CD4-positive, alpha-beta T cell (primary cell): ENCODE results near the gene CHMP3. TPM values are rescaled to one million over a fixed set of nuclear protein-coding genes. Genes with fewer than 3 reads are reported as not detected.

ENCODE experiments used
- ATAC-seq: fragments of 200-7000 bp; cut with Tn5 transposase; one replicate; pipeline ENCODE4 v1.10.0; 2022; ENCODE audit warnings: mild to moderate bottlenecking; ENCODE audit not compliant: poor library complexity
- CTCF ChIA-PET: fragments of 350-600 bp; sonication (Branson Sonifier 250); formaldehyde crosslinking; loops from one replicate; lab custom pipeline; 2021; ENCODE audit warnings: antibody characterized with exemption, inconsistent platforms; lab: Charles Lee
- POLR2A ChIA-PET: fragments of 350-600 bp; sonication (Branson Sonifier 250); formaldehyde crosslinking; loops from one replicate; lab custom pipeline; 2021; ENCODE audit warnings: antibody characterized with exemption, inconsistent platforms; lab: Charles Lee
- DNase-seq, 14 experiments: peaks; one replicate each; pipeline ENCODE4 v3.0.0-alpha.2; 2013 to 2020; ENCODE audit warnings: mixed read lengths in 2 of 14
- H3K27ac ChIP-seq, 2 donors: one replicate each; pipeline versions ENCODE4 v1.5.1 to v1.7.0; 2013; ENCODE audit warnings: low read length in 2 of 2, low read depth in 1 of 2, mild to moderate bottlenecking in 1 of 2
- H3K27me3 ChIP-seq, 2 experiments: 1 replicate in 1 of 2; 2 replicates in 1 of 2; pipeline versions ENCODE4 v1.6.1 to v1.7.0; 2013; ENCODE audit warnings: low read length in 2 of 2, control low read depth in 1 of 2, mild to moderate bottlenecking in 1 of 2, moderate library complexity in 1 of 2; ENCODE audit not compliant: insufficient read depth in 2 of 2, control insufficient read depth in 1 of 2
- H3K36me3 ChIP-seq: one replicate; pipeline ENCODE4 v1.6.1; 2013; ENCODE audit warnings: low read length, control low read depth; ENCODE audit not compliant: insufficient read depth
- H3K4me1 ChIP-seq: one replicate; pipeline ENCODE4 v1.6.1; 2013; ENCODE audit warnings: low read length, control low read depth; ENCODE audit not compliant: insufficient read depth
- H3K4me3 ChIP-seq: one replicate; pipeline ENCODE4 v1.5.1; 2013; ENCODE audit warnings: mild to moderate bottlenecking, low read length, moderate library complexity
- H3K9me3 ChIP-seq, 2 experiments: 1 replicate in 1 of 2; 2 replicates in 1 of 2; pipeline versions ENCODE4 v1.6.1 to v1.7.0; 2013; ENCODE audit warnings: low read length in 2 of 2, mild to moderate bottlenecking in 2 of 2, control low read depth in 1 of 2, moderate library complexity in 1 of 2; ENCODE audit not compliant: control insufficient read depth in 1 of 2, insufficient read depth in 1 of 2
- H3K27ac Mint-ChIP-seq: one replicate; pipeline ENCODE4 v1.8.0; 2020; ENCODE audit warnings: mixed read lengths
- H3K27me3 Mint-ChIP-seq: one replicate; pipeline ENCODE4 v1.8.0; 2021; ENCODE audit warnings: mixed read lengths
- H3K36me3 Mint-ChIP-seq: one replicate; pipeline ENCODE4 v1.8.0; 2021; ENCODE audit warnings: low read depth, mixed read lengths
- H3K4me1 Mint-ChIP-seq: one replicate; pipeline ENCODE4 v1.8.0; 2021; ENCODE audit warnings: low read depth, mixed read lengths
- H3K4me3 Mint-ChIP-seq: one replicate; pipeline ENCODE4 v1.8.0; 2020; ENCODE audit warnings: mild to moderate bottlenecking, mixed read lengths
- H3K9me3 Mint-ChIP-seq: one replicate; pipeline ENCODE4 v1.8.0; 2020; ENCODE audit warnings: mixed read lengths
- CTCF ChIP-seq: fragments of 200-600 bp; IDR thresholded peaks from one replicate; pipeline ENCODE4 v1.8.0; 2022; ENCODE audit warnings: antibody characterized with exemption, mild to moderate bottlenecking
- intact Hi-C, 2 experiments: fragments of 100-400 bp; cut with DNase I in 1 of 2; cut with micrococcal nuclease in 1 of 2; formaldehyde crosslinking; loops; one replicate each; pipeline versions ENCODE4 v1.15.1 to v1.9.0; 2023 to 2025; cut with DNase I, micrococcal nuclease
- total RNA-seq, 174 experiments: library from RNA in 2 of 174; stranded (reverse) in 2 of 174; gene quantifications; one replicate each; pipeline ENCODE4 v1.2.3 and lab custom pipeline; 2021 to 2026

The CHMP3 gene
- total RNA-seq, 2 experiments from 2014 or later: 61.7 to 65.3 TPM

- peaks cover 5% of the 10 kb centered on the region for H3K4me1 Mint-ChIP-seq
- Histone ChIP-seq H3K27ac (no peak overlapping the region), H3K4me3 (no peak overlapping the region), H3K4me1 (no peaks in the 10 kb centered on the region), H3K36me3 (peaks cover 18% of the 10 kb centered on the region), H3K9me3 (peaks cover 2 to 10% of the 10 kb centered on the region in 2 experiments), H3K27me3 (no peaks in the 10 kb centered on the region)
- intact Hi-C loops: no loop called here
- peaks cover 6% of the 10 kb centered on the region for H3K9me3 Mint-ChIP-seq
- CTCF ChIA-PET: no interaction called here
- H3K27ac Mint-ChIP-seq: no peak overlapping the region
- DNase-seq: no peak
- no peaks in the 10 kb centered on the region for H3K27me3 Mint-ChIP-seq
- ATAC-seq: no peak
- POLR2A ChIA-PET: no interaction called here
- H3K4me3 Mint-ChIP-seq: no peak overlapping the region
- no peak for TF ChIP-seq CTCF
- H3K36me3 Mint-ChIP-seq: peaks cover 39% of the 10 kb centered on the region
Observed at GRCh38 chr2:86522711-86523110, 40.5 kb downstream of the CHMP3 start.

GRCh38 chr2:86521922-86522321 is 41.3 kb downstream of the CHMP3 start:
- Histone ChIP-seq H3K27ac (no peak overlapping the region), H3K36me3 (peaks cover 14% of the 10 kb centered on the region), H3K4me1 (no peaks in the 10 kb centered on the region), H3K4me3 (no peak overlapping the region), H3K27me3 (no peaks in the 10 kb centered on the region), H3K9me3 (peaks cover 2 to 10% of the 10 kb centered on the region in 2 experiments)
- intact Hi-C loops: no loop called here
- Mint-ChIP-seq H3K4me3 (no peak overlapping the region), H3K27me3 (no peaks in the 10 kb centered on the region), H3K27ac (no peak overlapping the region), H3K4me1 (peaks cover 5% of the 10 kb centered on the region), H3K36me3 (peaks cover 32% of the 10 kb centered on the region), H3K9me3 (peaks cover 6% of the 10 kb centered on the region)
- POLR2A ChIA-PET: interaction anchor here (1.5 kb wide), 1 partner anchor 9 kb away, joined by 3 read pairs; no protein-coding TSS in a partner anchor
- CTCF ChIA-PET: no interaction called here
- no peak for DNase-seq
- TF ChIP-seq CTCF: no peak
- no peak for ATAC-seq

GRCh38 chr2:86520153-86520552 is 43.1 kb downstream of the CHMP3 start:
- no peaks in the 10 kb centered on the region for H3K27me3 Mint-ChIP-seq
- H3K4me1 Mint-ChIP-seq: peaks cover 5% of the 10 kb centered on the region
- no peak overlapping the region for H3K4me3 Mint-ChIP-seq
- DNase-seq (no peak), ATAC-seq (no peak)
- Histone ChIP-seq H3K9me3 (peaks cover 2 to 10% of the 10 kb centered on the region in 2 experiments), H3K4me3 (no peak overlapping the region), H3K4me1 (no peaks in the 10 kb centered on the region), H3K27me3 (no peaks in the 10 kb centered on the region), H3K36me3 (peaks cover 11% of the 10 kb centered on the region), H3K27ac (no peak overlapping the region)
- no peak overlapping the region for H3K27ac Mint-ChIP-seq
- TF ChIP-seq CTCF: no peak
- H3K36me3 Mint-ChIP-seq: peaks cover 20% of the 10 kb centered on the region
- CTCF ChIA-PET: no interaction called here
- POLR2A ChIA-PET: no interaction called here
- intact Hi-C loops: no loop called here
- H3K9me3 Mint-ChIP-seq: peaks cover 6% of the 10 kb centered on the region
